Measurements from ENCODE around the gene TEAD1.

DNA sequence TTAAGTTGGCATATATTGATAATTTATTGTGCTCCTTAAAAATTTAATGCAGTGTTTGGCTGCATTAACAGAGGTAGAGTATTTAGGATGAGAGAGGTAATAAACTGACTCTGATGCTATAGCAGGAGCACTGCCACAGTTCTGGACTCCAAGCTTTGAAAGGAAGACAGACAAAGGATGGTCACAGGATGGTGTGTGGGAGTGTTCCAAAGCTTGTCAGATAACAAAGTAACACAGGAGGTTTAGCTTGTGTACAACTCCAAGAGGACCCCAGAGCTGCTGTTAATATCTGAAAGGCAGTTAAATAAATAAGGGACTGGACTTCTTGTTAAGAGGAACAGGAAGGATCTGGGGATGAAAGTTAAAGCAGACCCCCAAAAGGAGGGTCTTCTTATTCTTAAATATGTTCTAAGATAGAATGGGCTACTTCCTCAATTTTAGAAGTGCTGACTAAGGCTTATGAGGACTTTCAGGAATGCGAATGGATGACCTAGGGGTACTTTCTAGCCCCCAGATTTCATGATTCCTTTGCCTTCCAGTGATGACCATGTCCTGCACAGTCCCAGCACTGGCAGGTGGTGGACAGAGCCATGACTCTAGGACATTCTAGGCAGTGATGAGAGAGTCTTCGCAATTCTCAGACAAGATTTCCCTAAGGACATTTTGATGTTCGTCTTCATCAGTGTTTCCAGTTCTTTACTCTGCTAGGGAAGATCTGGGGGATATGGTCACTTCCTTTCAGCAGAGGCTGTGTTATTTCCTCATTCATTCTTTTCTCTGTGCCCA lies 185.8 kb downstream of the TEAD1 start:
- TF ChIP-seq CTCF (conservative IDR thresholded peaks at IDR 0.05; ENCODE audit: low read length) (no peak), EZH2phosphoT487 (IDR thresholded peaks at IDR 0.05; ENCODE audit: borderline replicate concordance, low read depth, low read length) (no peak)
